ENCODE results near the gene WDFY4.

Gene WDFY4

DNA sequence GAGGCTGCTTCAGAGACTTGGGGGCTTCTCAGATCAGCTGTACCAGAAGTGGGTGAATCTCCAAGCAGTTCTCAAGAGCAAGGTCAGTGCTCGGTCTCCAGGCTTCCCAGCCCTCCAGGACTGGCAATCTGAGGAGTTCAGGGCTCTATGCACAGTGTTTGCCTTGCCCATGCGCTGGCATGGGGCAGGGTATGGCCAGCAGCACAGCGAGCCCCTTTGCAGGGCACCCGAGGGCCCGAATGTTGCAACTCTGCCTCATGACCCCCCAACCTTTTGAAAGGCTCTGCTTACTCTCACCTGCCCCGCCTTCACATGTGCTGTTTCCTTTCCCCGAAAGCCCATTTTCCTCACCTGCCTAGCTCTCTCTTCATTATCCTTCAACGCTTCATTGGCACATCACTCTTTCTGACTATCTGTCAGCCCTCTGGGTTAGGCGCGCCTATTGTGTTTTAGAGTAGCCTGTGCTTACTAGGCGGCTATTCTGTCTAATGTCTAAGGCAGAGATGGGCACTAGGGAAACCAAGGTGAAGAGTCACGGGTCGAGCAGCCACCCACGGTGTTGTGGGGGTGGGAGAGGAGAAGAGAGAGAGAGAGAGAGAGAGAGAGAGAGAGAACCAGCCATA lies 83.6 kb downstream of the WDFY4 start:
- TF ChIP-seq ZNF791 (tag by site-specific recombination; IDR thresholded peaks at IDR 0.05), result no peak
- TF ChIP-seq MYNN (tag by site-specific recombination; IDR thresholded peaks at IDR 0.05; ENCODE audit: borderline replicate concordance), result no peak
- TF ChIP-seq, protein P1, sequence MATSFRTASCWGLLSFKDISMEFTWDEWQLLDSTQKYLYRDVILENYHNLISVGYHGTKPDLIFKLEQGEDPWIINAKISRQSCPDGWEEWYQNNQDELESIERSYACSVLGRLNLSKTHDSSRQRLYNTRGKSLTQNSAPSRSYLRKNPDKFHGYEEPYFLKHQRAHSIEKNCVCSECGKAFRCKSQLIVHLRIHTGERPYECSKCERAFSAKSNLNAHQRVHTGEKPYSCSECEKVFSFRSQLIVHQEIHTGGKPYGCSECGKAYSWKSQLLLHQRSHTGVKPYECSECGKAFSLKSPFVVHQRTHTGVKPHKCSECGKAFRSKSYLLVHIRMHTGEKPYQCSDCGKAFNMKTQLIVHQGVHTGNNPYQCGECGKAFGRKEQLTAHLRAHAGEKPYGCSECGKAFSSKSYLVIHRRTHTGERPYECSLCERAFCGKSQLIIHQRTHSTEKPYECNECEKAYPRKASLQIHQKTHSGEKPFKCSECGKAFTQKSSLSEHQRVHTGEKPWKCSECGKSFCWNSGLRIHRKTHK (tag by site-specific recombination; IDR thresholded peaks at IDR 0.05), result no peak
- TF ChIP-seq ZSCAN23 (tag by site-specific recombination; IDR thresholded peaks at IDR 0.05), result no peak
- CTCF ChIA-PET, result no interaction called here
- POLR2A ChIA-PET, result no interaction called here

DNA sequence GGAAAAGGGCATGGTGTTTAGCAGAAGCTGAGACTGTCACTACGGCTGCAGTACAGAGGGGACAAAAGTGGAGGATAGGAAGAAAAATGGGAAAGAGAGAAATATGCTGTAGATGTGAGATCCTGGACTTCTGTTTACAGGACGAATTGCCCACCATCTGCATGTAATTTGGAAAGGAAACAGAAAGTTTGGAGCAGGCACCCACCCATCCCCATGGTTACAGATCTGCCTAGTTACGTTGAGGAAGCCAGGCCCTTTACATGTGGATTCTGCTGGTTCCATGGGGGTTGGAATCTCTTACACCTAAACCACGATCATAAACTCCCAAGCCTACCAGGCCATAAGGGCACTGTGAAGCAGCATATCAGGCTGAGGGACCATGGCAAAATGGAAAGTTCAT lies 84.3 kb downstream of the WDFY4 start:
- Histone ChIP-seq H3K4me3 (ENCODE audit: low read depth, low read length) (no peak overlapping the region), H3K27ac (ENCODE audit: extremely low read depth, low read depth, low read length) (no peak overlapping the region), H3K4me1 (ENCODE audit: control insufficient read depth, insufficient read depth, low read length) (no peaks in the 10 kb centered on the region), H3K36me3 (ENCODE audit: control insufficient read depth in 2 of 2, insufficient read depth in 1 of 2, low read length in 2 of 2) (no peaks in the 10 kb centered on the region), H3K9me3 (ENCODE audit: control insufficient read depth, insufficient read depth, low read depth, low read length) (no peaks in the 10 kb centered on the region)
- TF ChIP-seq TRIM28 (IDR thresholded peaks at IDR 0.05; ENCODE audit: borderline replicate concordance, low read length), result no peak
- TF ChIP-seq ZNF510 (tag by site-specific recombination; IDR thresholded peaks at IDR 0.05; ENCODE audit: insufficient replicate concordance), result no peak
- TF ChIP-seq KLF1 (tag by site-specific recombination; IDR thresholded peaks at IDR 0.05), result no peak
- no peak for TF ChIP-seq ZNF785 (tag by site-specific recombination; IDR thresholded peaks at IDR 0.05)
- TF ChIP-seq ZNF677 (tag by site-specific recombination; IDR thresholded peaks at IDR 0.05), result no peak
- TF ChIP-seq, protein P2, sequence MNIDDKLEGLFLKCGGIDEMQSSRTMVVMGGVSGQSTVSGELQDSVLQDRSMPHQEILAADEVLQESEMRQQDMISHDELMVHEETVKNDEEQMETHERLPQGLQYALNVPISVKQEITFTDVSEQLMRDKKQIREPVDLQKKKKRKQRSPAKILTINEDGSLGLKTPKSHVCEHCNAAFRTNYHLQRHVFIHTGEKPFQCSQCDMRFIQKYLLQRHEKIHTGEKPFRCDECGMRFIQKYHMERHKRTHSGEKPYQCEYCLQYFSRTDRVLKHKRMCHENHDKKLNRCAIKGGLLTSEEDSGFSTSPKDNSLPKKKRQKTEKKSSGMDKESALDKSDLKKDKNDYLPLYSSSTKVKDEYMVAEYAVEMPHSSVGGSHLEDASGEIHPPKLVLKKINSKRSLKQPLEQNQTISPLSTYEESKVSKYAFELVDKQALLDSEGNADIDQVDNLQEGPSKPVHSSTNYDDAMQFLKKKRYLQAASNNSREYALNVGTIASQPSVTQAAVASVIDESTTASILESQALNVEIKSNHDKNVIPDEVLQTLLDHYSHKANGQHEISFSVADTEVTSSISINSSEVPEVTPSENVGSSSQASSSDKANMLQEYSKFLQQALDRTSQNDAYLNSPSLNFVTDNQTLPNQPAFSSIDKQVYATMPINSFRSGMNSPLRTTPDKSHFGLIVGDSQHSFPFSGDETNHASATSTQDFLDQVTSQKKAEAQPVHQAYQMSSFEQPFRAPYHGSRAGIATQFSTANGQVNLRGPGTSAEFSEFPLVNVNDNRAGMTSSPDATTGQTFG (tag by site-specific recombination; IDR thresholded peaks at IDR 0.05; ENCODE audit: borderline replicate concordance), result no peak
- no peak for TF ChIP-seq ZNF175 (tag by site-specific recombination; IDR thresholded peaks at IDR 0.05)
- no peak for TF ChIP-seq REPIN1 (tag by site-specific recombination; IDR thresholded peaks at IDR 0.05; ENCODE audit: low read depth)
- TF ChIP-seq ZNF529 (tag by site-specific recombination; IDR thresholded peaks at IDR 0.05; ENCODE audit: insufficient replicate concordance), result no peak
- no peak for TF ChIP-seq SP3 (tag by site-specific recombination; IDR thresholded peaks at IDR 0.05)
- no peak for TF ChIP-seq BCL11B (tag by site-specific recombination; IDR thresholded peaks at IDR 0.05; ENCODE audit: low read depth)
- CTCF ChIA-PET, result no interaction called here
- POLR2A ChIA-PET, result no interaction called here

More for the DNA sequence above, 83.6 kb downstream of the WDFY4 start:
- Histone ChIP-seq H3K27ac (ENCODE audit: extremely low read depth, low read depth, low read length) (no peak overlapping the region), H3K36me3 (ENCODE audit: control insufficient read depth in 2 of 2, insufficient read depth in 1 of 2, low read length in 2 of 2) (no peaks in the 10 kb centered on the region), H3K4me3 (ENCODE audit: low read depth, low read length) (no peak overlapping the region), H3K4me1 (ENCODE audit: control insufficient read depth, insufficient read depth, low read length) (no peaks in the 10 kb centered on the region), H3K9me3 (ENCODE audit: control insufficient read depth, insufficient read depth, low read depth, low read length) (no peaks in the 10 kb centered on the region)

DNA sequence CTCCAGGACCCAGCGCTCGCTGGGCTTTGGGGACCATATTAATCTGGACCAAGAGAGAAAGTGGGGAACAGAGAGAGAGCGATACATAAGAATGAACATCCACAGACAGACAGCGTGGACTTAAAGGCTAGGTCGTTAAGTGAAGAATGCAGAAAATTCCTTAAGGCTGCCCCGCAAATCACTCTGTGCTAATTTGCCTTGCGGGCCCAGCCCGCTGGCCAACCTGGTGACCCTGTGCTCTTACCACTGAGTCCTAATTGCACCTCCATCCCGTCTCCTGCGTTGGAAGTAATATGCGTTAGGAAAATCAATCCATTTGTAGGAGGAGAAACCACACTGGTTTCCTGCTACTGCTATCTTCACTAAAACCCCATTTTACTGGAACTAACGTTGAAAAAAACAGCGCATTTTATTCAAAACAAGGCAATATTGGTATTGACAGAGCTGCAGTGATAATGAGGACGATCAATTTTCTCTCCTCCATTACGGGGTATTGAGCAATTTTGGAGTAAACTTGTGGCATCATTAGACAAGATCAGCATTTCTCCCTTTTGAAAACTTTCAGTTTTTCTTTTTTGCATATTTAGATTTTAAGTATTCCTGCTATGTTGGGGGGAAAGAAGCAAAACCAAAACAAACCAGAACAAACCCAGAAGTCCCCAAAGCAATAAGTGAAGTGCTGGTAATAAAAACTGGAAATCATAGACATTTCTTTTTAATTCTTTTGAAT lies 85.2 kb downstream of the WDFY4 start:
- H3K4me1 ChIP-seq (ENCODE audit: control insufficient read depth, insufficient read depth, low read length), result no peaks in the 10 kb centered on the region
- CTCF ChIA-PET, result no interaction called here
- no peaks in the 10 kb centered on the region for H3K36me3 ChIP-seq (ENCODE audit: control insufficient read depth in 2 of 2, insufficient read depth in 1 of 2, low read length in 2 of 2)
- H3K27ac ChIP-seq (ENCODE audit: extremely low read depth, low read depth, low read length), result no peak overlapping the region
- no peaks in the 10 kb centered on the region for H3K9me3 ChIP-seq (ENCODE audit: control insufficient read depth, insufficient read depth, low read depth, low read length)
- POLR2A ChIA-PET, result no interaction called here
- H3K4me3 ChIP-seq (ENCODE audit: low read depth, low read length), result no peak overlapping the region
- no peak for TF ChIP-seq ZNF423 (tag by site-specific recombination; IDR thresholded peaks at IDR 0.05)
- TF ChIP-seq, protein P3, sequence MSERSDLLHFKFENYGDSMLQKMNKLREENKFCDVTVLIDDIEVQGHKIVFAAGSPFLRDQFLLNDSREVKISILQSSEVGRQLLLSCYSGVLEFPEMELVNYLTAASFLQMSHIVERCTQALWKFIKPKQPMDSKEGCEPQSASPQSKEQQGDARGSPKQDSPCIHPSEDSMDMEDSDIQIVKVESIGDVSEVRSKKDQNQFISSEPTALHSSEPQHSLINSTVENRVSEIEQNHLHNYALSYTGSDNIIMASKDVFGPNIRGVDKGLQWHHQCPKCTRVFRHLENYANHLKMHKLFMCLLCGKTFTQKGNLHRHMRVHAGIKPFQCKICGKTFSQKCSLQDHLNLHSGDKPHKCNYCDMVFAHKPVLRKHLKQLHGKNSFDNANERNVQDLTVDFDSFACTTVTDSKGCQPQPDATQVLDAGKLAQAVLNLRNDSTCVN (tag by site-specific recombination; optimal IDR thresholded peaks at IDR 0.05), result no peak
- TF ChIP-seq SETDB1 (IDR thresholded peaks at IDR 0.05; ENCODE audit: insufficient read length, low read length), result no peak
- TF ChIP-seq, protein P4, sequence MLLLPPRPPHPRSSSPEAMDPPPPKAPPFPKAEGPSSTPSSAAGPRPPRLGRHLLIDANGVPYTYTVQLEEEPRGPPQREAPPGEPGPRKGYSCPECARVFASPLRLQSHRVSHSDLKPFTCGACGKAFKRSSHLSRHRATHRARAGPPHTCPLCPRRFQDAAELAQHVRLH (tag by site-specific recombination; IDR thresholded peaks at IDR 0.05), result no peak
- TF ChIP-seq ZNF792 (tag by site-specific recombination; IDR thresholded peaks at IDR 0.05), result no peak
- TF ChIP-seq, protein P5, sequence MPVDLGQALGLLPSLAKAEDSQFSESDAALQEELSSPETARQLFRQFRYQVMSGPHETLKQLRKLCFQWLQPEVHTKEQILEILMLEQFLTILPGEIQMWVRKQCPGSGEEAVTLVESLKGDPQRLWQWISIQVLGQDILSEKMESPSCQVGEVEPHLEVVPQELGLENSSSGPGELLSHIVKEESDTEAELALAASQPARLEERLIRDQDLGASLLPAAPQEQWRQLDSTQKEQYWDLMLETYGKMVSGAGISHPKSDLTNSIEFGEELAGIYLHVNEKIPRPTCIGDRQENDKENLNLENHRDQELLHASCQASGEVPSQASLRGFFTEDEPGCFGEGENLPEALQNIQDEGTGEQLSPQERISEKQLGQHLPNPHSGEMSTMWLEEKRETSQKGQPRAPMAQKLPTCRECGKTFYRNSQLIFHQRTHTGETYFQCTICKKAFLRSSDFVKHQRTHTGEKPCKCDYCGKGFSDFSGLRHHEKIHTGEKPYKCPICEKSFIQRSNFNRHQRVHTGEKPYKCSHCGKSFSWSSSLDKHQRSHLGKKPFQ (tag by site-specific recombination; IDR thresholded peaks at IDR 0.05), result no peak
- no peak for TF ChIP-seq ZNF266 (tag by site-specific recombination; IDR thresholded peaks at IDR 0.05; ENCODE audit: low read depth)
- TF ChIP-seq KLF16 (tag by site-specific recombination; IDR thresholded peaks at IDR 0.05), result no peak
- TF ChIP-seq ZNF133 (tag by site-specific recombination; IDR thresholded peaks at IDR 0.05), result no peak
- no peak for TF ChIP-seq ZBTB8A (tag by site-specific recombination; IDR thresholded peaks at IDR 0.05)

All from HEK293 (cell line).